Activated T-cell treated with anti-CD3 and anti-CD28 coated beads for 48 hours (primary cell): ENCODE results near the gene ARHGEF18.

Experiments
- DNase-seq: peaks from one replicate; pipeline ENCODE4 v3.0.0-alpha.2; 2020; ENCODE audit warnings: low read depth

ARHGEF18 gene

DNA sequence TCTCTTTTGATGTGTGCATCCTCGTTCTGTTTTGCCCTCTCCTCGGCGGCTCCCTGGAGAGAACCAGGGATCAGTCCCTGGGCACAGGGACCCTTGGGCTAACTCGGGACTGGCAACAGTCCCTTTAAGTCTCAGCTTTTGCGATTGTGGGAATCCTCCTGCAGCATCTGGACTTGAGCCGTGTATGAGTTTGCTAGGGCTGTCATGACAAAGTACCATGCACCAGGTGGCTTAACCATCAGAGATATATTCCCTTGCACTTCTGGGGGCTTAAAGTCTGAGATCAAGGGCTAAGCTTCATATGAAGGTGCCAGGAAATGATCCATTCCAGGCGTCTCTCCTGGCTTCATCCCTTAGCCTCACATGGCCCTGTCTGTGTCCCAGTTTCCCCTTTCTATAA is 34.5 kb downstream of the ARHGEF18 start:
- no peak for DNase-seq

DNA sequence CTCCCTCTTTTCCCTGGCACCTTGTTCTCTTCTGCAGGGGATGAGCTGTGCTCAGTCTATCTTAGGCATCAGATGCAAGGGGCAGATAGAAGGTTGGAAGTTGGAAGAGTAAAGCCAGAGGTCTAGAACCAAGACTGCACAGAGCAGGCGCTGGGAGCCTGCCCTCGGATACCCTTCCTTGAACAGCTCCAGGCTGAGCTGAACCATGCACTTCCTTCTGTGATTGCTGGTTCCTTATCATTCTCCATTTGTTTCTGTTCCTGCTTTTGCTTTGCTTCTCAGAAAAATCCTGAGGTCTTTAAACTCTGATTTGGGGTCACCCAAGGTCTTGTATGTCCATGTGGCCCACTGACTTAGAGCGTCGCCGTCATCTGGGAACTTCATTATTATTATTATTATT is 36.3 kb downstream of the ARHGEF18 start:
- DNase-seq, result no peak

DNA sequence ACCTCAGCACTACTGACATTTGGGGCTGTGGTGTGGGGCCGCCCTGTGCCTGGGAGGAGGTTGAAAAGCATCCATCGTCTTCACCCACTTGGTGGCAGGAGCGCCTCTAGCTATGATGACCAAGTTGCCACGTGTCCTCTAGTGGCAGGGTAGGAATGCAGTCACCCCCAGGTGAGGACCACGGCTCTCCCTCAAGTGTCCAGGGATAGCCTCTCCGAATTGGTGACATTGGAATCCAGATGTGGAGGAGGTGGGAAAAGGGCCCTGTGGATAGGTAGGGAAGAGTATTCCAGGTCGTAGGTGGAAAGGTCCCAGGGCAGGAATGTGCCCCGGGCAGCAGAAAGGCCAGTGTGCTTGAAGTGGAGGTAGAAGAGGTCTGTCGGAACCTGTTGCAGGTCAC is 37.6 kb downstream of the ARHGEF18 start:
- DNase-seq, result no peak

GRCh38 chr19:7386769-7387168 is 38.0 kb downstream of the ARHGEF18 start:
- DNase-seq, result no peak

GRCh38 chr19:7391218-7391670 is 42.5 kb downstream of the ARHGEF18 start:
- no peak for DNase-seq

DNA sequence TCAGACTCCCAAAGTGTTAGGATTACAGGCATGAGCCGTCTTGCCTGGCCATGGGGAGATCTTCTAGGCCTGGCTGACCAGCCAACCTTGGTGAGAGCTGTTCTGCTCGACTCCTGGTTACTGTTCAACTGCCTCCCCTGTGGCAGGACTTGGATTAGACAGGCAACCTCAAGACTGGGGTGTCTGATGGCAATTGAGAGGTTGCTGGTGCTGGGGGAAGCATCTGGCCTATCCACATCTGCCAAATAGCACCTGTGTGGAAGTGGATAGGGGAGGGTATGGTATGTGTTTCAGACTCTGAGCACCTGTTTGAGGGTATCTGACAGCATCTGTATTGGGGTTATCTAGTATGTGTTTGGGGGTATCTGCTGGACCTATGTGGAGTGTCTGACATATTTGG is 44.7 kb downstream of the ARHGEF18 start:
- DNase-seq, result no peak

- no peak for DNase-seq
Measured at GRCh38 chr19:7393939-7394730, 45.4 kb downstream of the ARHGEF18 start.

DNA sequence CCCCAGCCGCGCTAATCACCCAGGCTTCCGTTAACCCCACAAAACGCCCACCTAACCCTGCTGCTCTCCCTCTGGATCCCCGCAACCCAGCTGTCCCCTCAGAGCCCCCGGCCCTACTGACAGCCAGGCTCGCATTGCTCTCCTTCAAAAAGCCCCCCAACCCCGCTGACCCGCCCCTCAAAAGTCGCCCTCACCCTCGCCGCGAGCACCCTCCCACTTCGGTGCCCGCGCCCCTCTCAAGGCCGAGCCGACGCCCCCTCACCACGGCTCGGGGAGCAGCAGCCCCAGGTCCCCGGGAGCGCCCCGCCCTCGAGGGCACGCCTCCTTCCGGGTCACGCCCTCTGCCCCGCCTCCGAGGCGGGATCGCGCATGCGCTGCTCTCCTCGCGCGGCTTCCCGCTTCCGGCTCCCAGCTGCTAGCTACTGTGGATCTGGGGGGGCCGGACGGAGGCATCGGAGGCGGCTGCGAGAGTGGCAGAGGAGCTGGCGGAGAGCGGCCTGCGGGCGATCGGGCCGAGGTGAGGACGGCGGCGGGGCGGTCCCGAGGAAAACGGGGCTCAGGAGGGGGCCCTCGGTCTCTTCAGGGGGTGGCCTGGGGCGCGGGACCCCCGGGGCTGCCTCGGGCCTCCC is 46.1 kb downstream of the ARHGEF18 start:
- peak; percentile 93 for DNase-seq

DNA sequence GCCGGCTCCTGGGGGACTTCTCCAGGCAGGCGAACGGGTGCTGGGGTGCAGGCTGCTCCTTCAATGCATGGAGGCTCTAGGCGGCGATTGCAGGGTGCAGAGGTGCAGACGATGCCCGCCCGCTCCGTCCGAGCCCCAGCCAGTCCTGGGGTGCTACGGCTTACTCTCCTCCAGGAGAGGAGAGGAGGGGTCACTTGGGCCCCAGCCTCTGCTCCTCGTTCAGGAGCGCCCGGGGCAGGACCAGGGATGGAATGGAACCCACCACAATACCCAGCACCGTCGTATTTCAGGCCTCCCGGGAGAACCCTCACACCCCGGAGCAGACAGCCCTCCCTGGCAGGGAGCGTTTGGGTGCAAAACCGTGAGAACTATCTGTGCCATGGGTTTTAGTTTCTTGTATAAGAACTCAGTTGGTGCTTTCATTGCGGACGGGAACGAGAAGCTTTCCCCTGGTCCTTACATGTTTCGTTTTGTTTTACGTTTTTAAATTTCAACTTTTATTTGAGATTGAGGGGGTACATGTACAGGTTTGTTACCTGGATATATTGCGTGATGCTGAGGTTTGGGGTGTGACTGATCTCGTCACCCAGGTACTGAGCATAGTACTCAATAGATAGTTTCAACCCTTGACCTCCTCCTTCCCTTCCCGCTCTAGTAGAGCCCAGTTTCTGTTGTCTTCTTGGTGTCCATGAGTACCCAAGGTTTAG is 46.8 kb downstream of the ARHGEF18 start:
- no peak for DNase-seq

- no peak for DNase-seq
Measured at GRCh38 chr19:7397687-7398086, 49.0 kb downstream of the ARHGEF18 start.
